Urothelium cell line (cell line): ENCODE data around the gene CD180.
"Not testable (repeated sequence)": the region's sequence is repeated elsewhere in the genome, so short reads cannot be mapped to it uniquely, and the experiment has no call there.

ENCODE experiments used
- DNase-seq: peaks from one replicate; pipeline ENCODE4 v3.0.0; 2011; ENCODE audit warnings: low spot score, mixed read lengths
- FAIRE-seq: peaks from 2 replicates; lab custom pipeline; 2011; peaks lifted over from hg19 to GRCh38; lab: Jason Lieb, UNC

The CD180 gene

GRCh38 chr5:67189931-67190330 is 6.7 kb downstream of the CD180 start:
- no peak for DNase-seq
- FAIRE-seq, result no peak

- DNase-seq (no peak), FAIRE-seq (no peak)
Measured at GRCh38 chr5:67189079-67189354, 7.6 kb downstream of the CD180 start.

DNA sequence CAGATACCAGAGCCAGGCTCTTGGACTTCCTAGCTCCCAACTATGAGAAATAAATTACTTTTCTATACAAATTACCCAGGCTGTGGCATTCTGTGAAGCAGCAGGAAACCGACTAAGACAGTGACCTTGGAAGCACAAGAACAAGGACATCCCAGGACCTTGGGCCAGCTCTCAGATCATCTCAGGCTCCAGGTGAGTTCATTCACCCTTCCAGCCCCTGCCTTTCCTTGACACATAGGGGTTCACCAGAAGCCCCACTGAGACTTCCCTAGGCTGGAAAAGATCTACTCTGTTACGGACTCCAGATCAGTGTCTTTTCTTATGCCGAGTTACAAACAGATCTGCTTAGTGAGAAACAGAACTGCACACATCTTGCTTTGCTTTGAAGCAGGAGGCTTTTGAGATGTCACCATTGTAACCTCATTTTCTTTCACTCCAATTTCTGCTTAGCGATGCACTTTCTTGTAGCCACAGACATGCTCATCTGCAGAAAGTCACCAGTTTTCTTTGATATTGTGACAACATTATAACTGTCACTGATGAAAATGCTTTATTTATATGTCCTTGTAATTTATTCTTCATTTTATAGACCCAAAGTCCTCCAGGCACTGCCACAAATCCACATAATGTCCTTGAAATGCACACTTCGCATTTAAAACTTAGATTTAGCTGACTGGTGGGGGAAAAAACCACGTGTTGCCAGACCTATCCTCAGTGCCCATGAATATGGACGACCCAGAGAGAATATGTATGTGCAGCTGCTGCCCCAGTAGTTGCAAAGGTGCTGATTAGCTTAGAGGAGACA is 8.1 kb downstream of the CD180 start:
- FAIRE-seq, result no peak
- no peak for DNase-seq

DNA sequence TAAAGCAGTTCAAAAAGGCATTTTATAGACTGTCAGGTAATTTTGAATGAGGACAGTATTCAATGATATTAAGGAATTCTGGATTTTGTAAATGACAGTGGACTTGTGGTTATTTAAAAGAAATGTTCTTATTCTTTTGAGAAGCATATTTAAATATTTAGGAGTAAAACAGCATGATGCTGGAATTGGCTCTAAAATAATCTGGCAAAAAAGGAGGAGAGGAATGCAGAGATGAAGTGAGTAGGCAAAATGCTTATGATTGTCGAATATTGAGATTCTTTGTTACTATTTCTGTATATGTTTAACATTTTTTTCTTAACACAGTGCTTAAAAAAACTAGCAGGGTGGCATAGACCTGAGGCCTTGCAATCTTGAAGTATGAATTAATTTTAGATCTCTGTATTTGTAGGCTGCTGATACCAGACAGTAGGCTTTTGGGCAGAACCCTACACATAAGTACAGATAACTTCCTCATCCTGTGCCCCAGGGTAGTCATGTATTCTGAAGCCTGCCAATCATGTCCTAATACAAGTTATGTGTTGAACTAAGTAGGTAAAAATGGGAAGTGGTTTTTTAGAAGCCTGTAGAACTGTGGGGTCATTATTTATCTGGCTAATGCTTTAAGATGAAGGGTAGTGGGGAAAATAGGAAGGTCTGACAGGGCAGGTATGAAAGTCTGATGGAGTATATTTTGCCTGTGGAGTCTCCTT is 9.4 kb downstream of the CD180 start:
- DNase-seq (no peak), FAIRE-seq (no peak)

GRCh38 chr5:67183859-67184258 is 12.7 kb downstream of the CD180 start:
- FAIRE-seq, result no peak
- no peak for DNase-seq

- FAIRE-seq (no peak), DNase-seq (peak; percentile 57)
Measured at GRCh38 chr5:67182301-67182790, 14.3 kb downstream of the CD180 start.

DNA sequence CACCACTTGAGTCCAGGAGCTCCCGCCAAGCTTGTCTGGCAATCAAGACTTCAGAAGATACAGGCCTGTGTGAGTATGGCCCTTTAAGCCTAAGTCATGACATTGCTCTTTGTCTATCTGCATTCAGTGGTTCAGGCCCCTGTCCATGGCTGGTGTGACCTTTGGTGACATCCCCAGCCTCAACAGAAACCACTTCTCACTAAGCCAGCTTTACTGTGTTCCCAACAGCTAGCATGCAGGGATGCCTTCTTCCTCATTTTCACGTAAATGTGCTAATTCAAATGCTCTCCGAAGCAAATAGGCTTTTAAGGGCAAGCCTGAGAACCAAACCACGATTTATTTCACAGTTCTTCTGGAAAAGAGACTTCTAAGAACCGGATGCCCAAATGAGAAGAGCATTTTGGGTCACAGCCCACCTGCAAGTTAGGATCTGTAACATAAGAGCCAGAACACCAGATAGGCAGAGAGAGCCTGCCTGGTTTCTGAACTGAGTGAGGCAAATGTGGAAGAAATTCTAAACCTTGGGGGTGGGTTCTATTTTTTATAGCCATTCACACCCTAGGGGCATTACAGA is 14.9 kb downstream of the CD180 start:
- DNase-seq, result no peak
- FAIRE-seq, result no peak

- no peak for FAIRE-seq
Measured at GRCh38 chr5:67179697-67180361, 16.8 kb downstream of the CD180 start.

GRCh38 chr5:67178966-67179365 is 17.6 kb downstream of the CD180 start:
- DNase-seq (no peak), FAIRE-seq (no peak)

More at GRCh38 chr5:67179697-67180361, 16.8 kb downstream of the CD180 start:
- DNase-seq, result no peak

DNA sequence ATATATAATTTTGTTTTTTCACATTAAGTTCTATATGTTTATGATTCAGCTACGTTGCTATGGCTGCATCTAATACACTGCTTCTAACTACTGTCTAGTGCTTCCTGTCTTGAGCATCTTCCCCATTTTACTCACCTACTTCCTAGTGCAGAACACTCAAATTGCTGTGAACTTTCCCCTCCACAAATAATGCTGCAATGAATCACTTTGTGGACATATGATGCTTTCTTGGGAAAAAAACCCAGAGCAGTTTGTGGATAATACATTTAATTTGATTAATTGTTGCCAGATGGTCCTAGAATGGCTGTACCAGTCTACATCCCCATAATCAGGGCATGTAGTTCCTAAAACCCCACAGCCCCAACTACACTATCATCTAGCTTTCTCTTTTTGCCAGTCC is 18.5 kb downstream of the CD180 start:
- no peak for FAIRE-seq
- no peak for DNase-seq

DNA sequence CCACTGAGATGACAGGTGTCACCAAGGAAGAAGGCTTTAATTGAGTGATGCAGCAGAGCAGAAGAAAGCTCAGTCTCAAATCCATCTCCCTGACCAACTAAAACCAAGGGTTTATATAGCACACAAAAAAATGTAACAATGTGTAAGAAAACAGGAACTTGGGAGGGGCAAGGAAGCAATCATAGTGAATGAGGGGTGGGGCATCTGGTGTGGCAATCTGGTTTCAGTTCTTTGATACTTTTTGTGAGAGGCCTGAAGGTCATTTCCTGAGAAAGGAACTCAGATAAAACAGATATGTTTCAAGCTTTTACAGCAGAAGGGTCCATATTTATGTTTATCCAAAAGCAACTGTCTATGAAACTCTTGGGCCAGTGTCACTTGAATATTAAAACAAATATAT is 19.7 kb downstream of the CD180 start:
- no peak for FAIRE-seq
- DNase-seq, result no peak

DNA sequence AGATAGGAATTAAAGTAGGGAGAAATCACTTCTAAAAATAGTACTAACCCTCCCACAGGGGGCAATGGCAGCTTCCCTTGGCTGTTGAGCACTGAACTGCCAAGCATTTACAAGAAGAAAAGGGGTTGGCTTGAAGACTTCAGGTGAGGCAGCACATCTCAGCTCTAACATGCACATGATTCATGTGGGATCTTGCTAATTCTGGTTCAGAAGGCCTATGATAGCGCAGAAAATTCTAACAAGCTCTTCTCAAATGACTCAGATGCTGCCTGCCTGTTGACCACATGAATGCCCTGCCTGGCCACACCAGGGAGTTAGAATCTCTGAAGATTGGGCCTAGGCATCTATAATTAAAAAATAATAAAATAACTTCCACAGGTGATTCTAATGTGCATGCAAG is 22.6 kb downstream of the CD180 start:
- FAIRE-seq (no peak), DNase-seq (no peak)

DNA sequence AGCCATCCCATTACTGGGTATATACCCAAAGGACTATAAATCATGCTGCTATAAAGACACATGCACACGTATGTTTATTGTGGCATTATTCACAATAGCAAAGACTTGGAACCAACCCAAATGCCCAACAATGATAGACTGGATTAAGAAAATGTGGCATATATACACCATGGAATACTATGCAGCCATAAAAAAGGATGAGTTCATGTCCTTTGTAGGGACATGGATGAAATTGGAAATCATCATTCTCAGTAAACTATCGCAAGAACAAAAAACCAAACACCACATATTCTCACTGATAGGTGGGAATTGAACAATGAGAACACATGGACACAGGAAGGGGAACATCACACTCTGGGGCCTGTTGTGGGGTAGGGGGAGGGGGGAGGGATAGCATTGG is 23.2 kb downstream of the CD180 start:
- FAIRE-seq, DNase-seq: not testable (repeated sequence)

- no peak for FAIRE-seq
- DNase-seq, result no peak
Measured at GRCh38 chr5:67170767-67171166, 25.8 kb downstream of the CD180 start.

DNA sequence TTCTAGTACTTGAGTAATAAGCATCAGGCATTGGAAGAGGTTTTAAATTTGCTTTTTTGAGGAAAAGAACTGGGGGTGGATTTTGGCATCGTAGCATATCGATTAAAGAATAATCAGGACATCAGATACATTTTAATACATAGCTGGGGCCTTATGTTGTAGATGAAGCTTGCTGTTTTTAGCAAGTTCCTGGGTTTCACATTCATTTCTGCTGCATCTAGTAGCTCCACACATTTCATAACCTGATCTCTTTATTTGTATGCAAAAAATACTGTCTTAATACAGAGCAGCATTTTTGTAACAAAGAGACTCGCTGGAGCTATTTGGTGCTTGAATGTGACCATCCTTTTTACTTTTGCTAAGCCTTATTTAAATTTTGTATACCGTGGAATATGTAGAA is 28.5 kb downstream of the CD180 start:
- FAIRE-seq (no peak), DNase-seq (no peak)

DNA sequence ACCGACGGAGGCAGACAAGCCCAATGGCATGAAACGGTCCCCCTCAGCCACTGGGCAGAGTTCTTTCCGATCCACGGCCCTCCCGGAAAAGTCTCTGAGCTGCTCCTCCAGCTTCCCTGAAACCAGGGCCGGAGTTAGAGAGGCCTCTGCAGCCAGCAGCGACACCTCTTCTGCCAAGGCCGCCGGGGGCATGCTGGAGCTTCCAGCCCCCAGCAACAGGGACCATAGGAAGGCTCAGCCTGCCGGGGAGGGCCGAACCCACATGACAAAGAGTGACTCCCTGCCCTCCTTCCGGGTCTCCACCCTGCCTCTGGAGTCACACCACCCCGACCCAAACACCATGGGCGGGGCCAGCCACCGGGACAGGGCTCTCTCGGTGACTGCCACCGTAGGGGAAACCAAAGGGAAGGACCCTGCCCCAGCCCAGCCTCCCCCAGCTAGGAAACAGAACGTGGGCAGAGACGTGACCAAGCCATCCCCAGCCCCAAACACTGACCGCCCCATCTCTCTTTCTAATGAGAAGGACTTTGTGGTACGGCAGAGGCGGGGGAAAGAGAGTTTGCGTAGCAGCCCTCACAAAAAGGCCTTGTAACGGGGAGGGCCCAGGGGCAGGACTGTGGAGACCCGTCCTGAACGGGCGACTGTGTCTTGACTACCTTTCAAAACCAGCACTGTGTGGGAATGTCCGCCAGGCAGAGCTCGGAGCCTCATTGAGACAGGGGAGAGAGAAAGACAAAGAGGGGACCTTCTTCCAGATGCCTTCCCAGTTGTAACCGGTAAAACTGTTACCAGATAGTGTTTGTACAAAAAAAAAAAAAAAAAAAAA is 29.9 kb downstream of the CD180 start:
- no peak for FAIRE-seq

GRCh38 chr5:67165526-67166459 is 30.8 kb downstream of the CD180 start:
- FAIRE-seq, result peak; percentile 5
- DNase-seq, result peak; percentile 79

More for the DNA sequence above, 29.9 kb downstream of the CD180 start:
- no peak for DNase-seq

GRCh38 chr5:67164856-67165525 is 31.6 kb downstream of the CD180 start:
- DNase-seq, result no peak
- FAIRE-seq, result no peak
